Naive B cell (primary cell): ENCODE data around the gene SNAI3. TPM values are rescaled to one million over a fixed set of nuclear protein-coding genes. Genes with fewer than 3 reads are reported as not detected.

ENCODE experiments used
- ATAC-seq, 2 donors: fragments of 150-1000 bp; cut with Tn5 transposase; 2 replicates each; pipeline ENCODE4 v1.10.0; 2021; ENCODE audit warnings: low read depth in 2 of 2, mild to moderate bottlenecking in 2 of 2, moderate library complexity in 2 of 2
- DNase-seq: peaks from one replicate; pipeline ENCODE4 v3.0.0; 2022
- H3K27ac Mint-ChIP-seq, 6 donors: one replicate each; pipeline ENCODE4 v1.8.0; 2020 to 2022; ENCODE audit warnings: mild to moderate bottlenecking in 6 of 6, mixed read lengths in 6 of 6, moderate library complexity in 5 of 6, inconsistent platforms in 2 of 6
- H3K27me3 Mint-ChIP-seq, 3 donors: one replicate each; pipeline ENCODE4 v1.8.0; 2021 to 2022; ENCODE audit warnings: mixed read lengths in 3 of 3, mild to moderate bottlenecking in 1 of 3
- H3K36me3 Mint-ChIP-seq, 2 donors: one replicate each; pipeline ENCODE4 v1.8.0; 2020 to 2022; ENCODE audit warnings: mixed read lengths in 2 of 2, inconsistent platforms in 1 of 2, mild to moderate bottlenecking in 1 of 2
- H3K4me1 Mint-ChIP-seq, 3 donors: one replicate each; pipeline ENCODE4 v1.8.0; 2020 to 2022; ENCODE audit warnings: mixed read lengths in 3 of 3, inconsistent platforms in 1 of 3, mild to moderate bottlenecking in 1 of 3, moderate library complexity in 1 of 3
- H3K4me3 Mint-ChIP-seq, 8 donors: one replicate each; pipeline ENCODE4 v1.8.0; 2020 to 2022; ENCODE audit warnings: mild to moderate bottlenecking in 8 of 8, mixed read lengths in 8 of 8, moderate library complexity in 8 of 8, inconsistent platforms in 2 of 8
- H3K9me3 Mint-ChIP-seq, 7 donors: one replicate each; pipeline ENCODE4 v1.8.0; 2020 to 2022; ENCODE audit warnings: mixed read lengths in 7 of 7, mild to moderate bottlenecking in 5 of 7, inconsistent platforms in 2 of 7, moderate library complexity in 1 of 7
- polyA plus RNA-seq, 6 donors: library from polyadenylated mRNA; unstranded; fragments of 300-500 nt; fragmentation: Illumina TruSeq; gene quantifications; one replicate each; pipeline ENCODE4 v1.2.3, GENCODE V29; 2021; ENCODE audit warnings: low read depth in 6 of 6

Gene SNAI3
- polyA plus RNA-seq, 6 donors from 2014 or later: 1.4 to 9.0 (median 5.9) TPM

DNA sequence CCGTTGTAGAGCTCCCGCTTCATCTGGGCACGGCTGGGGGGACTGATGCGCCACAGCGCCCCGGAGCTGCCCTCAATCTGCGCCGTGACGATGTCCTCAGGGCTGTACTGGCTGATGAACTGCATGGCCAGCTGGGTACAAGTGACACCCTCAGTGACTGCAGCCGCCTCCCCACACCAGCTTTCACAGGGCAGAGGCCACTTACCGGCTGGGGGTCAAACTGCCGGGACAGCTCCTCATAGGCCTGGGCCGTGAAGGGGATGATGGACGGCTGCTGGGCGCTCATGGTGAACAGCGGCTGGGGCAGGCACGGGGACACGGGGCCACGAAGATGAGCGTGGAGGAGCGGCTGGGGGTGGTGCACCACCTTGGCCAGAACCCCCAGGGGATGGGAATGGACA is 30.3 kb upstream of the SNAI3 start:
- H3K9me3 Mint-ChIP-seq: no peaks in the 10 kb centered on the region
- H3K4me3 Mint-ChIP-seq: no peak overlapping the region
- peaks cover 0 to 7% of the 10 kb centered on the region in 2 donors for H3K36me3 Mint-ChIP-seq
- H3K27me3 Mint-ChIP-seq: no peaks in the 10 kb centered on the region
- ATAC-seq (no peak), DNase-seq (no peak)
- H3K4me1 Mint-ChIP-seq: peaks cover 0 to 8% (median 0%) of the 10 kb centered on the region in 3 donors
- no peak overlapping the region for H3K27ac Mint-ChIP-seq

DNA sequence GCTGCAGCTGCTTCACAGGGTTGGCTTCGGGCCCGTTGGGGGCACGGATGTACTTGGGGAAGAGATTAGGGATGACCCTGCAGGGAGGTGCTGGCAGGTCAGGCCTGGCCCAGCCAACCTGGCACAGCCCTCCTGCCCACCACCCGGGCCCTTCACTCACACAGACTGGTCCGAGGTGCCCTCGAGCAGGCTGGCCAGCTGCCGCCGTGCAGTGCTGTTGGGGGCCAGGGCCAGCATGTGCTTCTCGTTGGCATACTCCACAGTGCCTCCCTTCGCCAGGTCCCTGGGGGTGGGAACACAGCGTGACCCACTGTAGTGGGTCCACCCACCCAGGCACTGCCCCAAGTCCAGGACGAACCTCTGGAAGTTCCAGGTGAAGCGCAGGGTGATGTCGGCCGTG is 29.9 kb upstream of the SNAI3 start:
- H3K4me3 Mint-ChIP-seq: no peak overlapping the region
- no peaks in the 10 kb centered on the region for H3K9me3 Mint-ChIP-seq
- H3K4me1 Mint-ChIP-seq: peaks cover 0 to 8% (median 0%) of the 10 kb centered on the region in 3 donors
- peaks cover 0 to 7% of the 10 kb centered on the region in 2 donors for H3K36me3 Mint-ChIP-seq
- no peaks in the 10 kb centered on the region for H3K27me3 Mint-ChIP-seq
- no peak for DNase-seq
- ATAC-seq: no peak
- H3K27ac Mint-ChIP-seq: no peak overlapping the region

- H3K4me3 Mint-ChIP-seq: no peak overlapping the region
- H3K27ac Mint-ChIP-seq: no peak overlapping the region
- peaks cover 1 to 5% (median 2%) of the 10 kb centered on the region in 3 donors for H3K4me1 Mint-ChIP-seq
- no peak for ATAC-seq
- H3K9me3 Mint-ChIP-seq: no peaks in the 10 kb centered on the region
- H3K27me3 Mint-ChIP-seq: no peaks in the 10 kb centered on the region
- no peak for DNase-seq
- peaks cover 0 to 7% of the 10 kb centered on the region in 2 donors for H3K36me3 Mint-ChIP-seq
Observed at GRCh38 chr16:88715312-88716190, 29.2 kb upstream of the SNAI3 start.

- Mint-ChIP-seq H3K27me3 (no peaks in the 10 kb centered on the region), H3K27ac (no peak overlapping the region), H3K9me3 (no peaks in the 10 kb centered on the region), H3K36me3 (peaks cover 0 to 7% of the 10 kb centered on the region in 2 donors), H3K4me3 (no peak overlapping the region), H3K4me1 (peaks cover 0 to 4% (median 2%) of the 10 kb centered on the region in 3 donors)
- no peak for ATAC-seq
- no peak for DNase-seq
Observed at GRCh38 chr16:88714420-88715302, 28.4 kb upstream of the SNAI3 start.

DNA sequence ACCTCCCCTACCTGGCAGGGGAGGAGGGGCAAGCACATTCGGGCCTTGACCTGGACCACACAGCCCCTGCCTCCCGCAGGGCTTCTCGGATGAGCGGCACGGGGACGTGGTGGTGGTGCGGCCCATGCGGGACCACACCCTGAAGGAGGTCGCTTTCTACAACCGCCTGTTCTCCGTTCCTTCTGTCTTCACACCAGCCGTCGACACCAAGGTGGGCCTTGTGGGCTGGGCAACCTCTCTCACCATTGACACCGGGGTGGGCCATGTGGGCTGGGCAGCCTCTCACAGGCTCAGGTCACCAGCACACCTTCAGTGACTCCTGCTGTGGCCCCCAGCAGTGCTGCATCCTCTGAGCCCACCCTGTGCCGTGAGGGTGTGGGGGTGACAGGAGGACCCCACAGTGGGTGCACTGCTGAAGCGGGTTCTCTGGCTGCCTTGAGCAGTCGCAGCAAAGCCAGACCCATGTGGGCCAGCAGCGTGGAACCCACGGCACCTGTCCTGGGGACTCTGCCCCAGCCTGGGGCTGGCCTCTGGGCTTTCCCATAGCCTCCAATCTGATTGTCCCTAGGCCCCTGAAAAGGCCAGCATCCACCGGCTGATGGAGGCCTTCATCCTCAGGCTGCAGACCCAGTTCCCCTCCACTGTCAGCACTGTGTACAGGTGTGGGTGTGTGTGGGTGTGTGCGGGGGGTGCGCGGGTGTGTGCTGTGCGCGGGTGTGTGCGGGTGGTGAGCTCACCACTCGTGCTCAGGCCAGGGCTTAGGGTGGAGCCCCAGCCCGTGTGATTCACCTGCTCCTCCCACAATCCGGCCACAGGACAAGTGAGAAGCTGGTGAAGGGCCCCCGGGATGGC is 27.5 kb upstream of the SNAI3 start:
- Mint-ChIP-seq H3K27me3 (no peaks in the 10 kb centered on the region), H3K4me3 (no peak overlapping the region), H3K36me3 (peaks cover 0 to 7% of the 10 kb centered on the region in 2 donors), H3K4me1 (peaks cover 0 to 7% (median 4%) of the 10 kb centered on the region in 3 donors), H3K9me3 (no peaks in the 10 kb centered on the region), H3K27ac (no peak overlapping the region)
- DNase-seq: no peak
- no peak for ATAC-seq

- DNase-seq (no peak), ATAC-seq (no peak)
- Mint-ChIP-seq H3K9me3 (no peaks in the 10 kb centered on the region), H3K4me1 (peaks cover 0 to 12% (median 4%) of the 10 kb centered on the region in 3 donors), H3K27ac (no peak overlapping the region), H3K36me3 (peaks cover 0 to 7% of the 10 kb centered on the region in 2 donors), H3K27me3 (no peaks in the 10 kb centered on the region), H3K4me3 (no peak overlapping the region)
Observed at GRCh38 chr16:88713054-88713453, 26.7 kb upstream of the SNAI3 start.

DNA sequence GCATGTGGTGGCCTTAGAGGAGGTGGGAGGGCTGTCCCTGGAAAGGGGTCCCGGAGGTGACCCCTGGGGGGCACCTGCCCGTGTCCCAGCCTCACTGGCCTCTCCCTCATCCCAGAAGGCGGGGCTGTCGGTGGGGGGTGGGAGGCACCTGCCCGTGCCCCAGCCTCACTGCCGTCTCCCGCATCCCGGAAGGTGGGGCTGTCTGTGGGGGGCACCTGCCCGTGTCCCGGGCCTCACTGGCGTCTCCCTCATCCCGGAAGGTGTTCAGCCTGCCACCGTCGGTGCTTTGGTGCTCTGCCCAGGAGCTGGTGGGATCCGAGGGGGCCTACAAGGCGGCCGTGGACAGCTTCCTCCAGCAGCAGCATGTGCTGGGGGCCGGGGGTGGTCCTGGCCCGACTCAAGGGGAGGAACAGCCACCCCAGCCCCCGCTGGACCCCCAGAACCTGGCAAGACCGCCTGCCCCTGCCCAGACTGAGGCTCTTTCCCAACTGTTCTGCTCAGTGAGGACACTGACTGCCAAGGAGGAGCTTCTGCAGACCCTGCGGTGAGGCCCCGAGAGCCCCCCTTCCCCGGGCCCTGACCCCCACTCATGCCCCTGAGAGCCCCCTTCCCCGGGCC is 26.2 kb upstream of the SNAI3 start:
- DNase-seq: no peak
- Mint-ChIP-seq H3K4me1 (peaks cover 4 to 18% (median 4%) of the 10 kb centered on the region in 3 donors), H3K27me3 (no peaks in the 10 kb centered on the region), H3K9me3 (no peaks in the 10 kb centered on the region), H3K4me3 (no peak overlapping the region), H3K27ac (peak overlapping the region in 1 of 6 donors; percentile 59), H3K36me3 (peaks cover 0 to 6% of the 10 kb centered on the region in 2 donors)
- no peak for ATAC-seq

DNA sequence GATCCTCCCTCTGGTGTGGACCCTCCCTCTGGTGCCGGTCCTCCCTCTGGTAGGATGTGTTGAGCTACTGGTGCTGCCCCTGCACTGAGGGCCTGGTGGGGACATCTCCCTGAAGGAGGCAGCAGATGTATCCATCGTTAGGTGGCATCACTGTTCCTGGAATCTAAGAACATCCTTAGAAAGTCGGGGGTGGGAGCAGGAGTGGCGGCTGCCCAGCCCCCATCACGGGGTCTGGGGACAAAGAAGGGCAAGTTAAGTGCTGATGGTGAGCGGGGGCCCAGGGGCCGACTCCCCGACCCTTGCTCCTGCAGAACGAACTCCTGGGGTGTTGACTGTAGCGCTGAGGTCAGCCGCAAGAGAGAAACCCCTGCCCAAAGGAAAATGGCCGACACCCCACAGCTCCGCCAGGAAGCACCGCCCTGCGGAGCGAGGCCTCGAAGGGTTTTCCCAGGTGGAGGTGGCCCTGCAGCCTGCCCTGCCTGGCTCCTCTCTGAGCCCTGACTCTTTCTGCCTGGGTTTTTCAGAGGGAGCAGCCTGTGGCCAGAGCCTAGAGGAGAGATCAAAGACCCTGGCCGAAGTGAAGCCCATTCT is 25.5 kb upstream of the SNAI3 start:
- no peaks in the 10 kb centered on the region for H3K27me3 Mint-ChIP-seq
- H3K27ac Mint-ChIP-seq: peak overlapping the region in 1 of 6 donors; percentile 59
- ATAC-seq (no peak), DNase-seq (no peak)
- H3K4me1 Mint-ChIP-seq: peaks cover 10 to 24% (median 10%) of the 10 kb centered on the region in 3 donors
- no peaks in the 10 kb centered on the region for H3K9me3 Mint-ChIP-seq
- no peaks in the 10 kb centered on the region for H3K36me3 Mint-ChIP-seq
- no peak overlapping the region for H3K4me3 Mint-ChIP-seq

GRCh38 chr16:88710556-88710955 is 24.2 kb upstream of the SNAI3 start:
- peak overlapping the region in 1 of 6 donors; percentile 19 for H3K27ac Mint-ChIP-seq

GRCh38 chr16:88706965-88707826 is 20.9 kb upstream of the SNAI3 start:
- H3K9me3 Mint-ChIP-seq: no peaks in the 10 kb centered on the region
- H3K4me3 Mint-ChIP-seq: peak overlapping the region; percentile 76 to 92 (median 84)
- no peak for DNase-seq
- H3K27ac Mint-ChIP-seq: peak overlapping the region; percentile 63 to 94 (median 73)
- no peaks in the 10 kb centered on the region for H3K27me3 Mint-ChIP-seq
- no peak for ATAC-seq
- no peaks in the 10 kb centered on the region for H3K36me3 Mint-ChIP-seq
- H3K4me1 Mint-ChIP-seq: peaks cover 37 to 59% (median 45%) of the 10 kb centered on the region in 3 donors

More at GRCh38 chr16:88710556-88710955, 24.2 kb upstream of the SNAI3 start:
- H3K27me3 Mint-ChIP-seq: no peaks in the 10 kb centered on the region
- H3K4me3 Mint-ChIP-seq: no peak overlapping the region
- DNase-seq: no peak
- no peak for ATAC-seq
- no peaks in the 10 kb centered on the region for H3K9me3 Mint-ChIP-seq
- no peaks in the 10 kb centered on the region for H3K36me3 Mint-ChIP-seq
- H3K4me1 Mint-ChIP-seq: peaks cover 11 to 26% (median 11%) of the 10 kb centered on the region in 3 donors

GRCh38 chr16:88706229-88706964 is 20.1 kb upstream of the SNAI3 start, which contains the start of the genes CTU2 and RNF166:
Gene CTU2, plus strand, starts transcription at chr16:88706503. Its CDS starts 28 bp downstream, at chr16:88706531.
Gene RNF166, minus strand, starts transcription at chr16:88706408. Its CDS starts 83 bp downstream, at chr16:88706325.
- Mint-ChIP-seq H3K27me3 (no peaks in the 10 kb centered on the region), H3K4me1 (peaks cover 40 to 65% (median 53%) of the 10 kb centered on the region in 3 donors), H3K4me3 (peak within 1 kb of the TSS; percentile 85 to 98 (median 93)), H3K36me3 (no peaks in the 10 kb centered on the region), H3K27ac (peak within 1 kb of the TSS; percentile 84 to 97 (median 95)), H3K9me3 (no peaks in the 10 kb centered on the region)
- DNase-seq: peak; percentile 93
- peak; percentile 81 to 83 for ATAC-seq
